ENCODE results near the gene MPV17L2. TPM values are rescaled to one million over a fixed set of nuclear protein-coding genes. Genes with fewer than 3 reads are reported as not detected.

The MPV17L2 gene
- total RNA-seq, 1 donor from 2014 or later, result 7.8 TPM

DNA sequence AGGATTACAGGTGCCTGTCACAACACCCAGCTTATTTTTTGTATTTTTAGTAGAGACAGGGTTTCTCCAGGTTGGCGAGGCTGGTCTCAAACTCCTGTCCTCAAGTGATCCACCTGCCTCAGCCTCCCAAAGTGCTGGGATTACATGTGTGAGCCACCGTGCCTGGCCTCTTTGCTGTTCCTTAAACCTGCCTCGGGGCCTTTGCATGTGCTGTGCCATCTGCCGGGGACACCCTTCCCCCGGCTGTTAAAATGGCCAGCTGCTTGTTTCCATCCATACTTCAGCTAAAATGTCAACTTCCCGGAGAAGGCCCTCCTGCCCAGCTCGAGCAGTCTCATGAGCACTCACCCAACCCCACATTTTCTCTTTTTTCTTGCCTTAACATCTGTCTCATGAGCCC lies 52.3 kb downstream of the MPV17L2 start:
- no peak for DNase-seq

Small RNAs within 50 kb of the gene (small RNA-seq; reads per million reads assigned to genes)
- not detected for gene IFI30

Other genes with a start within 250 kb of the MPV17L2 start
- 30.1 TPM for gene KCNN1, start 226.1 kb upstream of the MPV17L2 start, total RNA-seq
- 5.1 TPM for gene ARRDC2, start 185.0 kb upstream of the MPV17L2 start, total RNA-seq
- 0.47 TPM for gene IL12RB1, start 106.3 kb upstream of the MPV17L2 start, total RNA-seq
- gene MAST3, start 95.4 kb upstream of the MPV17L2 start, total RNA-seq, result 5.0 TPM
- gene PIK3R2, start 40.1 kb upstream of the MPV17L2 start, total RNA-seq, result 43.5 TPM
- gene IFI30, start 19.4 kb upstream of the MPV17L2 start, total RNA-seq, result 0.62 TPM
- 50.4 TPM for gene RAB3A, start 10.8 kb downstream of the MPV17L2 start, total RNA-seq
- gene PDE4C, start 33.2 kb downstream of the MPV17L2 start, total RNA-seq, result 0.47 TPM
- gene IQCN, start 81.2 kb downstream of the MPV17L2 start, total RNA-seq, result 0.47 TPM
- gene JUND, start 88.4 kb downstream of the MPV17L2 start, total RNA-seq, result 70.7 TPM
- 72.2 TPM for gene LSM4, start 129.9 kb downstream of the MPV17L2 start, total RNA-seq
- gene PGPEP1, start 147.4 kb downstream of the MPV17L2 start, total RNA-seq, result 14.2 TPM
- gene GDF15, start 192.9 kb downstream of the MPV17L2 start, total RNA-seq, result not detected
- gene LRRC25, start 204.4 kb downstream of the MPV17L2 start, total RNA-seq, result 0.78 TPM
- 75.6 TPM for gene SSBP4, start 226.2 kb downstream of the MPV17L2 start, total RNA-seq
- gene ISYNA1, start 244.9 kb downstream of the MPV17L2 start, total RNA-seq, result 95.1 TPM